RWPE2 (cell line): ENCODE data around the gene CERK.

Experiments
- ATAC-seq: fragments of 200-7000 bp; cut with Tn5 transposase; 3 replicates; pipeline ENCODE4 v1.9.1; 2021; ENCODE audit warnings: low read depth
- DNase-seq: peaks from one replicate; pipeline ENCODE4 v3.0.0-alpha.2; 2020; ENCODE audit warnings: low spot score
- H3K27ac ChIP-seq: fragments of 450-650 bp; 2 replicates; pipeline ENCODE4 v1.5.1; 2017; ENCODE audit warnings: mild to moderate bottlenecking; ENCODE audit not compliant: poor library complexity, severe bottlenecking
- H3K27me3 ChIP-seq: fragments of 250-450 bp; sonication (Bioruptor Pico); 2 replicates; pipeline ENCODE4 v1.5.1; 2021; ENCODE audit warnings: mild to moderate bottlenecking, moderate library complexity; ENCODE audit not compliant: insufficient read depth, poor library complexity, severe bottlenecking
- H3K36me3 ChIP-seq: fragments of 250-450 bp; sonication (Bioruptor Pico); 2 replicates; pipeline ENCODE4 v1.5.1; 2020; ENCODE audit warnings: low read depth, mild to moderate bottlenecking, moderate library complexity
- H3K4me1 ChIP-seq: fragments of 250-450 bp; sonication (Bioruptor Pico); 2 replicates; pipeline ENCODE4 v1.5.1; 2021; ENCODE audit warnings: mild to moderate bottlenecking, moderate library complexity; ENCODE audit not compliant: insufficient read depth, poor library complexity, severe bottlenecking
- H3K4me3 ChIP-seq: fragments of 250-450 bp; sonication (Bioruptor Pico); 2 replicates; pipeline ENCODE4 v1.5.1; 2021; ENCODE audit warnings: mild to moderate bottlenecking, moderate library complexity; ENCODE audit not compliant: severe bottlenecking
- H3K9me3 ChIP-seq: fragments of 250-450 bp; sonication (Bioruptor Pico); 2 replicates; pipeline ENCODE4 v1.5.1; 2021; ENCODE audit warnings: mild to moderate bottlenecking, moderate library complexity; ENCODE audit not compliant: severe bottlenecking
- TF ChIP-seq, protein P1 (sequence below): fragments of 450-650 bp; IDR thresholded peaks from one replicate; pipeline ENCODE4 v1.5.1; 2017; ENCODE audit warnings: mild to moderate bottlenecking, moderate library complexity; ENCODE audit not compliant: poor library complexity, severe bottlenecking

Gene CERK

DNA sequence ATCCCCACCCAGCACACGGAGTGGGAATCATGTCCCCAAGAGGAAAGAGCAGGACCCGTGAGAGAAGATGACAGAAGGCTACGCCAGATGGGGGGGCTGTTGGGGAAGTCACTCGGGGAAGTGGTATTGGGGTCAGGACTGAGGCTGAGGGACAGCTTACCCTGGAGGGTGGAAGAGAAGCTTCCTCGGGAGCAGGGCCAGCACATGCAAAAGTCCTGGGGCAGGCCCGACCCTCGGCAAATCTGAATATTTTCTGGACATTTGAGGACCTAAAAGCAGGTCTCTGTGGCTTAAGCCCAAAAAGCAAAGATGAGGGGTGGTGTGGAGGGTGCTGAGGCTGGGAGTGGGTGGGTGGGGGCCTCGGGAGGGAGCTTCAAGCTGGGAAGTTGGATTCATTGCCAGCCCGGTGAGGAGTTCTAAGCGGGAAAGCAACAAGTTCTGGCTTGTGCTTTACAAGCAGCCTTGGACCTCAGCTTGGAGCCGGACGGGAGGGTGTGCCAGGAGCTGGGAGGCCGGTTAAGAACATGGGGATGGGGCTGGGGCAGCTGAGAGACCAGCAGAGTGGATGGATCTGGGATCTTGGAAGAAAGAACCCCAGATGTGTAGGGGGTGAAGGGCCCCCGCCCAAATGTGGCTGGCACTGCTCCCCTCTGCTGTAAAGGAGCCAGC is 83.0 kb downstream of the CERK start:
- peaks cover 14% of the 10 kb centered on the region for H3K4me1 ChIP-seq
- ATAC-seq (peak; percentile 21; the same call in 1 of the 3 replicates), DNase-seq (no peak)
- no peaks in the 10 kb centered on the region for H3K27me3 ChIP-seq
- TF ChIP-seq, protein P1, sequence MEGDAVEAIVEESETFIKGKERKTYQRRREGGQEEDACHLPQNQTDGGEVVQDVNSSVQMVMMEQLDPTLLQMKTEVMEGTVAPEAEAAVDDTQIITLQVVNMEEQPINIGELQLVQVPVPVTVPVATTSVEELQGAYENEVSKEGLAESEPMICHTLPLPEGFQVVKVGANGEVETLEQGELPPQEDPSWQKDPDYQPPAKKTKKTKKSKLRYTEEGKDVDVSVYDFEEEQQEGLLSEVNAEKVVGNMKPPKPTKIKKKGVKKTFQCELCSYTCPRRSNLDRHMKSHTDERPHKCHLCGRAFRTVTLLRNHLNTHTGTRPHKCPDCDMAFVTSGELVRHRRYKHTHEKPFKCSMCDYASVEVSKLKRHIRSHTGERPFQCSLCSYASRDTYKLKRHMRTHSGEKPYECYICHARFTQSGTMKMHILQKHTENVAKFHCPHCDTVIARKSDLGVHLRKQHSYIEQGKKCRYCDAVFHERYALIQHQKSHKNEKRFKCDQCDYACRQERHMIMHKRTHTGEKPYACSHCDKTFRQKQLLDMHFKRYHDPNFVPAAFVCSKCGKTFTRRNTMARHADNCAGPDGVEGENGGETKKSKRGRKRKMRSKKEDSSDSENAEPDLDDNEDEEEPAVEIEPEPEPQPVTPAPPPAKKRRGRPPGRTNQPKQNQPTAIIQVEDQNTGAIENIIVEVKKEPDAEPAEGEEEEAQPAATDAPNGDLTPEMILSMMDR, result no peak
- H3K9me3 ChIP-seq, result no peaks in the 10 kb centered on the region
- no peak overlapping the region for H3K27ac ChIP-seq
- H3K36me3 ChIP-seq, result no peaks in the 10 kb centered on the region
- H3K4me3 ChIP-seq, result no peak overlapping the region

- Histone ChIP-seq H3K4me3 (no peak overlapping the region), H3K27ac (no peak overlapping the region), H3K9me3 (no peaks in the 10 kb centered on the region), H3K27me3 (no peaks in the 10 kb centered on the region), H3K4me1 (peaks cover 17% of the 10 kb centered on the region), H3K36me3 (no peaks in the 10 kb centered on the region)
- ATAC-seq, result no peak
- no peak for DNase-seq
- TF ChIP-seq, protein P1, result no peak
Observed at GRCh38 chr22:46654426-46654825, 83.6 kb downstream of the CERK start.

DNA sequence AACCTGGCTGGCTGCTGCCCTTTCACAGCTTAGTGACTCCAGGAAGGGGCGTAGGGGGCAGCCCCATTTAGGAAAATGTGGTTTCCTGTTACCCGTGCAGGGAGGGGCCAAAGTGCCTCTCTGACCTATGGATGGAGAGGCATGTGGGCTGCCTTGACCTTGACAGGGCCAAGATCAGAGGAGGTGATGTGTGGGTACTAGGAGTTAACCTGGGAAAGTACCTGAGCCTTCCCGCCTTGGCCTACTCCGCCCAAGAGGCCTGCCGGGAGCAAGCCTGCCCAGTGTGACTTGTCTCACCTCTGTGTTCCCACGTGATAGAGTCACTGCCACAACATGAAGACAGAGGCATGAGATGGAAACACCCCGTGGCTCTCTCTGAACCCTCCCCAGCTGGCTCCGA is 84.5 kb downstream of the CERK start:
- no peak for ATAC-seq
- DNase-seq, result no peak
- no peak overlapping the region for H3K4me3 ChIP-seq
- H3K27me3 ChIP-seq, result no peaks in the 10 kb centered on the region
- TF ChIP-seq, protein P1, result no peak
- H3K9me3 ChIP-seq, result no peaks in the 10 kb centered on the region
- H3K36me3 ChIP-seq, result no peaks in the 10 kb centered on the region
- no peak overlapping the region for H3K27ac ChIP-seq
- peaks cover 12% of the 10 kb centered on the region for H3K4me1 ChIP-seq

DNA sequence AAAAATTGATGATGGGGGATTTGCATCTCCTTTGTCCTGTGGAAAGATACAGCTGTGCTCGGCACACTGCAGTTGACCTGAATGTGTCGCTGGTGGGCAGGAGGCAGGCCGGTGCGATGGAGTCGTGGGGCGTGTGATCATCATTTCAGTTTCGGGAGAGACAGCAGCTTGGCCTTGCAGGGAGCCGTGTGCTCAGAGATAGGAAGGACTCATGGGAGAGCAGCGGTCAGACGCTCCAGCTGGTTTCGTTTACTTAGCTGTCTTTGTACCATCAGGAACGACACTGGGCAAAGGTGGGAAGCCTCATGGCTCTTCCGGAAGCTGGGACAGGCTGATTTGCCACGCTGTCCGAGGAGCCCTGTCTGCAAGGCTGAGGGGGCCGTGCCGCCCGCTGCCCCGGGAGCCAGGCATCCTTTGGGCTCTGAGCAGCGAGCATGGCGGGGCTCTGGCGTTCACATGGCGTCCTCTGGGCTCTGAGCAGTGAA is 85.2 kb downstream of the CERK start:
- Histone ChIP-seq H3K4me3 (no peak overlapping the region), H3K27ac (no peak overlapping the region), H3K4me1 (peaks cover 9% of the 10 kb centered on the region), H3K9me3 (no peaks in the 10 kb centered on the region), H3K27me3 (no peaks in the 10 kb centered on the region), H3K36me3 (no peaks in the 10 kb centered on the region)
- ATAC-seq, result no peak
- no peak for DNase-seq
- TF ChIP-seq, protein P1, result no peak
